HG03159 (cell line): Measurements from ENCODE around the gene CUEDC2.
A peak's percentile ranks its signal among the peaks of the same experiment; 100 is the strongest.

Experiments used
- ATAC-seq: cut with Tn5 transposase; IDR thresholded peaks from one replicate; pipeline ENCODE4 v1.9.1; 2021; ENCODE audit warnings: mild to moderate bottlenecking, moderate library complexity; ENCODE audit not compliant: unreplicated experiment

The CUEDC2 gene

GRCh38 chr10:102432162-102432950 lies at the start of gene CUEDC2:
TSS of gene CUEDC2 (minus strand) at chr10:102432574. CDS start at chr10:102425188, 7,386 bp downstream.
- ATAC-seq, result peak; percentile 78

- no peak for ATAC-seq
These were observed 48.0 kb upstream of the CUEDC2 start for GRCh38 chr10:102480396-102480795.

- no peak for ATAC-seq
These were observed 47.3 kb upstream of the CUEDC2 start for GRCh38 chr10:102479651-102480050.

- no peak for ATAC-seq
These were observed 44.2 kb upstream of the CUEDC2 start for GRCh38 chr10:102476466-102477141.

- no peak for ATAC-seq
These were observed 43.2 kb upstream of the CUEDC2 start for GRCh38 chr10:102475451-102476040.

- no peak for ATAC-seq
These were observed 41.3 kb upstream of the CUEDC2 start for GRCh38 chr10:102473445-102474331.

GRCh38 chr10:102470579-102471546 lies 38.5 kb upstream of the CUEDC2 start:
- ATAC-seq, result no peak

GRCh38 chr10:102468683-102469082 lies 36.3 kb upstream of the CUEDC2 start:
- no peak for ATAC-seq

GRCh38 chr10:102467971-102468438 lies 35.6 kb upstream of the CUEDC2 start:
- no peak for ATAC-seq

GRCh38 chr10:102467318-102467717 lies 34.9 kb upstream of the CUEDC2 start:
- no peak for ATAC-seq

GRCh38 chr10:102465466-102465865 lies 33.1 kb upstream of the CUEDC2 start:
- ATAC-seq, result no peak

GRCh38 chr10:102463983-102464382 lies 31.6 kb upstream of the CUEDC2 start:
- no peak for ATAC-seq

- no peak for ATAC-seq
These were observed 30.2 kb upstream of the CUEDC2 start for GRCh38 chr10:102462512-102463054.

GRCh38 chr10:102461187-102462054 lies 29.0 kb upstream of the CUEDC2 start:
- peak; percentile 77 for ATAC-seq

GRCh38 chr10:102460836-102461186 lies 28.4 kb upstream of the CUEDC2 start:
- peak; percentile 22 for ATAC-seq

- no peak for ATAC-seq
These were observed 26.3 kb upstream of the CUEDC2 start for GRCh38 chr10:102458656-102459055.

- no peak for ATAC-seq
These were observed 25.3 kb upstream of the CUEDC2 start for GRCh38 chr10:102457591-102458150.

- no peak for ATAC-seq
These were observed 23.6 kb upstream of the CUEDC2 start for GRCh38 chr10:102455893-102456471.
